ENCODE measurements around the gene BICC1. TPM values are rescaled to one million over a fixed set of nuclear protein-coding genes. Genes with fewer than 3 reads are reported as not detected.

BICC1 gene
- total RNA-seq, 1 donor from 2014 or later: 0.41 TPM

DNA sequence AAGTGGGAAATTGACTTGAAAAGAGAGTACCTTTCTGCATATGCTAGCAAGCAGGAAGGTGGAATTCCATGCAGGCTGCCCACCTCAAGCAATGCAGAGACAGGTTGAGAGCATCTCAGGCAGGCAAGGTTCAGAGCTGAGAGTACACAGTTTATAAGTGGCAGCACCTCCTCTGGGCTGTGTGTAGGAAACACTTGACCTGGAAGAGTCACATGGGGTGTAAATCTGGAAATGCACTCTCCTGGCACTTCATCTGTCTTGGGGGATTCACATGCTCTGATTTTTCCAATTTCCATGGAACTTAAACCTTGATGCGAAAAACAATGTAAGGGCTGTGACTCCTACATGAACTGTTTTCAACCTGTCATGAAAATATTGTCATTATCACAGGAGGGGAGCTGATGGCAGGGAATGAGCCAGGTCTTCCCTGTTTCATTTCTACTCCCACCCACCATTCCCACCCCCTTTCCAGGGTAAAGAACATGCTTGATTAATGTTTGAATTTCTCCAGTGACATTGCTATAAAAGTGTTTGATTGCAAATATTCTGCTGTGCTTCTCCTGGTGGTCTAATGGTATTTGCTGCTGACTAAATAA is 328.3 kb downstream of the BICC1 start:
- no peaks in the 10 kb centered on the region for H3K79me2 ChIP-seq (ENCODE audit: low read depth)
- Mint-ChIP-seq H3K27ac (no peak overlapping the region), H3K9me3 (no peaks in the 10 kb centered on the region), H3K36me3 (no peaks in the 10 kb centered on the region), H3K27me3 (ENCODE audit: insufficient read depth, low read depth) (peaks cover 11% of the 10 kb centered on the region), H3K4me1 (no peaks in the 10 kb centered on the region), H3K4me3 (no peak overlapping the region)
- no peak overlapping the region for H3K9ac ChIP-seq
- no peak overlapping the region for H2AFZ ChIP-seq (replicated peaks)
- H3K4me2 ChIP-seq: no peak overlapping the region
- H4K20me1 ChIP-seq (ENCODE audit: low read depth): no peaks in the 10 kb centered on the region
- no peaks in the 10 kb centered on the region for H3F3A ChIP-seq (ENCODE audit: low read depth)
- no peaks in the 10 kb centered on the region for H3K27me3 ChIP-seq
- no peaks in the 10 kb centered on the region for H3K4me1 ChIP-seq
- TF ChIP-seq EZH2 (IDR thresholded peaks at IDR 0.05) (no peak), EZH2phosphoT487 (IDR thresholded peaks at IDR 0.05) (no peak), CTCF (IDR thresholded peaks at IDR 0.05) (no peak)
- no peak overlapping the region for H3K4me3 ChIP-seq
- H3K9me3 ChIP-seq (ENCODE audit: low read depth): no peaks in the 10 kb centered on the region
- H3K36me3 ChIP-seq: no peaks in the 10 kb centered on the region
- no peak for DNase-seq (ENCODE audit: low spot score)
- H3K27ac ChIP-seq: no peak overlapping the region

GRCh38 chr10:58842860-58843376 is 330.2 kb downstream of the BICC1 start:
- Mint-ChIP-seq H3K4me3 (no peak overlapping the region), H3K27ac (no peak overlapping the region), H3K27me3 (ENCODE audit: insufficient read depth, low read depth) (peaks cover 11% of the 10 kb centered on the region), H3K36me3 (no peaks in the 10 kb centered on the region), H3K4me1 (no peaks in the 10 kb centered on the region), H3K9me3 (no peaks in the 10 kb centered on the region)
- Histone ChIP-seq H3K4me1 (no peaks in the 10 kb centered on the region), H3K9me3 (ENCODE audit: low read depth) (no peaks in the 10 kb centered on the region), H3K9ac (no peak overlapping the region), H3K4me3 (no peak overlapping the region), H3K36me3 (no peaks in the 10 kb centered on the region), H2AFZ (replicated peaks) (no peak overlapping the region), H3K27ac (no peak overlapping the region), H3F3A (ENCODE audit: low read depth) (no peaks in the 10 kb centered on the region), H3K4me2 (no peak overlapping the region), H4K20me1 (ENCODE audit: low read depth) (no peaks in the 10 kb centered on the region), H3K79me2 (ENCODE audit: low read depth) (no peaks in the 10 kb centered on the region), H3K27me3 (no peaks in the 10 kb centered on the region)
- TF ChIP-seq EZH2 (IDR thresholded peaks at IDR 0.05): no peak
- TF ChIP-seq CTCF (IDR thresholded peaks at IDR 0.05): no peak
- no peak for TF ChIP-seq EZH2phosphoT487 (IDR thresholded peaks at IDR 0.05)
- no peak for DNase-seq (ENCODE audit: low spot score)

DNA sequence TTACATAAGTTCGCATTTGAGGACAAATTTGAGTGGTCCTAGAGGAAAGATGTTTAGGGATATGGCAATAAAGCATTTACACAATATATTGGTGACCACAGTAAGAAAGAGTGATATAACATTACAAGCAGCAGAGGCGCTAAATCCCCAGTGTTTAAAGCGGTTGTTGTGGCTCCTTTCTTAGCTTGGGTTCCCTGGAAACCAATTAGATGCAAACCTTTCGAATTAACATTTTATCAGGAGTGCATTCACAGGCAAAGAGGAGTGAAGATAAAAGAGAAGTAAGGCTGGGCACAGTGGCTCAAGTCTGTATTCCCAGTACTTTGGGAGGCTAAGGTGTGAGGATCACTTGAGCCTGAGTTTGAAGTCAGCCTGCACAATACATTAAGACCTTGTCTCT is 331.1 kb downstream of the BICC1 start:
- Mint-ChIP-seq H3K27me3 (ENCODE audit: insufficient read depth, low read depth) (peaks cover 11% of the 10 kb centered on the region), H3K27ac (no peak overlapping the region), H3K9me3 (no peaks in the 10 kb centered on the region), H3K36me3 (no peaks in the 10 kb centered on the region), H3K4me3 (no peak overlapping the region), H3K4me1 (no peaks in the 10 kb centered on the region)
- Histone ChIP-seq H3K27ac (no peak overlapping the region), H3K36me3 (no peaks in the 10 kb centered on the region), H2AFZ (replicated peaks) (no peak overlapping the region), H3K9ac (no peak overlapping the region), H3F3A (ENCODE audit: low read depth) (no peaks in the 10 kb centered on the region), H3K9me3 (ENCODE audit: low read depth) (no peaks in the 10 kb centered on the region), H3K4me1 (no peaks in the 10 kb centered on the region), H3K4me2 (no peak overlapping the region), H3K4me3 (no peak overlapping the region), H3K79me2 (ENCODE audit: low read depth) (no peaks in the 10 kb centered on the region), H4K20me1 (ENCODE audit: low read depth) (no peaks in the 10 kb centered on the region), H3K27me3 (no peaks in the 10 kb centered on the region)
- no peak for DNase-seq (ENCODE audit: low spot score)
- TF ChIP-seq CTCF (IDR thresholded peaks at IDR 0.05) (no peak), EZH2 (IDR thresholded peaks at IDR 0.05) (no peak)
